Inflammatory macrophage (primary cell): Measurements from ENCODE around the gene OPCML.

Experiments
- DNase-seq, 2 donors: peaks; one replicate each; pipeline ENCODE4 v3.0.0-alpha.2; 2020 to 2022

Gene OPCML

DNA sequence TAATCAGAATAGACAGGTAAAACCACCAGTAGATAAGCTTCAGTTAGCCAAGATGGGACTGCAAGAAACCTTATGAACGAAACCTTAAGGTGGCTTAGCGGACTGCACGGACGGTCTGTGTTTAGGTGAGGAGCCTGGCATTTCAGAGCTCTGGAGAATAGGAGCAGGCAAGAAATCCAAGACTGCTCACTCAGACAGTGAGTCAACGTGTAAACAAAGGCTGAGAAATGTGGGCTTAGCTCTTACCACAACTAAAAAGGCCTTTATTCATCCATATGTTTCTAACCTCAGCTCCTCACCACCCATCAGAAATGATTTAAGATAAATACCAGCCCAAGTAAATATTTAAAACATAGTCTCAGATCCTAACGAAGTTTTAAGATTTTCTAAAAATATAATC, 657.7 kb downstream of the OPCML start:
- DNase-seq: no peak

DNA sequence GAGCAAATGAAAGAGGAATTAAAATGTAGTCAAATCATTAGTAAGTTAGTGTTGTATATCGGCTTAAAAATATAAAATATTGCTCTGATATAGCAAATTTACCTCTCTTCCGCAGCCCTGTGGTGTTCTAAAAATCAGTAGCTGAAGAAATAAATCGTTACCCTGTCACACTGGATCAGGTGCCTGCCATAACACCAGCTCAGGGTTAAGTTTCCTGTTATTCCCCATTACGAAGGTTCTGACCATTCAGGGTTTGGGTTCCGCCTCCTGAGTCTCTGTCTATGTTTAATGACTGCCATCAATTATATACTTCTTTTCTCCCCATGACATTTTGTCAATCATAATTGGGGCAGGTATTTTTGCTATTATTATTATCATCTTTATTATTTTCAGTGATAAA, 658.5 kb downstream of the OPCML start:
- DNase-seq: no peak

DNA sequence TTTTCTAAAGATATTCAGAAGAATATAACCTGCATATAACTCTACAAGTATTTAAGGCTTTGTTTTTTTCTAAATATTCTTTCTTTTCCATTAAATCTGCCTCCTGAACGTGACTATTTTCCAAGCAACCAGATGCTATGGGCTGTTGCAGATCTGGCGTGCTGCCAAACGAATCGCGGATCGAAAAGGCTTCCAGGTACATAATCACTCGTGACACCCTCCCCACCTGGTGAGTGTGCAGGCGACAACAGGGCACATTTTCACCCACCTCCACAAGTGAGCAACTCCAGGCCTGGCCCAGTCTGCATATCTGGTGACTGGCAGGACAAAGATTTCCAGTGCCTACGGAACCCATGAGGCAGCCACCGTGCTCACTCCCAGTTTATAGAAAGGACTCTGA, 660.1 kb downstream of the OPCML start:
- no peak for DNase-seq

DNA sequence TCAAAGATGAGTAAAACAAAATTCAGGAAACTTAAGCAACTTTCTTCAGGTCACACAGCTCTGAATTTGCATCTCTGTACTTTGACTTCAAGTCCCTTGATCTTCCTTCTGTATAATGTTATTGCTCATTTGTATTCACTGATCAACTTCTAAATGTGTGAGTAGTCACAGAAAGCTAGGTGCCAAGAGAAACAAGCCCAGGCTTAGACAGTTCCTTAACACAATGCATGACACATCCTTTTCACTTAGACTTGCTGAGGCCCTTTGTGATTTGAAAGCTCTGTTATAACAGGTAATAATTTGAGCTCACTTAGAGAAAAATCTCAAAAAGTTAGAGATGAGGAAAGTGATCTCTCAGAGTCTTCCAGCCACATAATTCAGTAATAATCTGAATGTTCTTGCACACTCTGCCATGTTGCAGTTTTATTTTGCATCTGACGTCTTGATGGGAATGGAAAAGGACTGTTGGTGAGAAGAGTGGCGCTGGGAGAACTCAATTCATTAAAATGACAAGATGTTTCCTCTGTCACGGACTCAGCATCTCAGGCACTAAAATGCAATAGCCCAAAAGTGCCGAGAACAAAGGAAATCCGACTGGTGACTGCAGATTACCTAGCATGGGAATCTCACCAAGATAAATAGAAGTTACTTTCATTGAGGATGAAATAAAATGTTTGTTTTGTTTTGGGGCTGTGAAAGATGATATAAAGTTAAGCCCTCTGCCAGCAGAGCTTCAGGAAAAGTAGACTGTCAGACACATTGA, 665.3 kb downstream of the OPCML start:
- no peak for DNase-seq

DNA sequence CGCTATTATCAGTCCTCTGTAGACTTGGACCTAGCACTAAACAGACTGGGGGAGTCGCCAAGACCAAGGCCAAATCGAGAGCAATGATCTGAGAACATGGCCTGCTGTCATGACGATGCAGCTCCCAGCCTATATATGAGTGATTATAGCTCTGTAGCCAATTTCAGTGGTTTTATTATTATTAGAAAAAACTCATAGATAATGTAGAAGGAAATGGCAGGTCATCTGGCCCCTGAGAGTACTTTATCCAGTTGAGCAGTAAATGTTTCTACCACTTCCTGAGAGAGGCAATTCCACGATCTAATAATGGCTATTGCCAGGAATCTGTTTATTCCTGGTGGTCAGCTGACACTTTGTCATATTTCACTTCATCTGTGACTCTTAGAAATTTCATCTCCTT, 666.7 kb downstream of the OPCML start:
- DNase-seq: no peak

DNA sequence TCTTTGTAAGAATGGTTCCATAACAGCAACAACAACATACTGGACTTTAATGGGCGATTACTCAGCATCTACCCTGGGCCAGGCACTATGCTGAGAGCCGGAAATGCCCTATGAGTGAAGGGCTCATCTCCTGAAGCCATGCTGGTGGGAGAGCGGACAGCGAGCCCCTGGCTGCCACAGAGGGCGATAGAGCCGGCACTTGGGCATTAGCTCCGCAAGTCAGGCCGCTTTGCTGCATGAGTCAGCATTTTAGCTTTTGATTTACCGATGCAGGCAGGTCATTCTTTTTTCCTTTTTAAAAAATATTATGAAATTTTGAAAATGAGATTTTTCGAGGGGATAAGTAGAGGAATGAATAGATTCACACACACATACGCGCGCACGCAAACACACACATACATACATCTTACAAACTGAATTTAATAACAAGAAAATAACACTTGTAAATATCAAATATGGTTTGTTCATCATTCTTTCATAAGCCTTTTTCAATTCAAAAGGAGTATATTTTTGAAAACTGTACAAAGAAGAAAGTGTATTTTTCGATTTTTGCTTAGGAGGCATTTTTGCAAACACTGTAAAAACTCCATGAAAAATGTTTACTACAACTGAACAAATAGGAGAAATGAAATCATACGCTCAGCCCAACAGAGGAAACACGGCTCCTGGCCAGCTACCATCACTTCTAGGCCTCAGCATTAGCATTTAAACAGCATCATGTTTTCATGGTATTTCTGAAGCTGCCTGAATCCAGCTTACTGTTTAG, 667.3 kb downstream of the OPCML start:
- DNase-seq: no peak

DNA sequence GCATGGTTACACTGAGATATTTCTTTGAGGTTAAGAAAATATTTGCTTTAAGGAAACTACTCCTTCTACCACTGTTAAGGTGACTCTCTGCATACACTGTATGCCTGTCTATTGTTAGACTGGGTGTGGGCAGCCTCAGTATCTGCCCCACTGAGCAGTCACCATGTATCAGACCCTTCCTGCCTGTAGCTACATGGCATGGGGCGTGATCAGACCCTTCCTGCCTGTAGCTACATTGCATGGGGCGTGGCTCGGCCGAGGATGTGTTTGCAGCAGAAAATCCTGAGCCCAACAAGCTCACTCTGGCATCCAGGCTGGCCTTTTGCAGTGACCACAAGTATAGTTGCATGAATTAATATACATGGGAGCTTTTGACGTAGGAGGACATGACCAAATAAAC, 669.4 kb downstream of the OPCML start:
- no peak for DNase-seq

DNA sequence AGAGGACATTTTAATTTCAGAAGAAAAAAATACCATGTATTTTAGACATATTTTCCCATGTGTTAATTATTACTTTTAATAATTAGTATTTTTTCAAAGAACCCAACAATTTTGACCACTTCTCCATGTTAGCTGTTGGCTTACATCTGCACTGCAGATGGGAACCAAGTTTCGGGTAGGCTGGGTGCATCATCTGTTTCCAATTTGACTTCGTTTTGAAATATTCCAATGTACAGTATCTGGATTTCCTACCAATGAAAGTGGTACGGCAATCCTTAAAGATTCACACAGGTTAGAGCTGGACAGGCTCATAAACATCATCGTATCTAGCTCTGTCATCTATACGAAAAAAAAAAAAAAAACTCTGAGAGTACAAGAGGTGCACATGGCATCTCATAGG, 670.2 kb downstream of the OPCML start:
- no peak for DNase-seq

DNA sequence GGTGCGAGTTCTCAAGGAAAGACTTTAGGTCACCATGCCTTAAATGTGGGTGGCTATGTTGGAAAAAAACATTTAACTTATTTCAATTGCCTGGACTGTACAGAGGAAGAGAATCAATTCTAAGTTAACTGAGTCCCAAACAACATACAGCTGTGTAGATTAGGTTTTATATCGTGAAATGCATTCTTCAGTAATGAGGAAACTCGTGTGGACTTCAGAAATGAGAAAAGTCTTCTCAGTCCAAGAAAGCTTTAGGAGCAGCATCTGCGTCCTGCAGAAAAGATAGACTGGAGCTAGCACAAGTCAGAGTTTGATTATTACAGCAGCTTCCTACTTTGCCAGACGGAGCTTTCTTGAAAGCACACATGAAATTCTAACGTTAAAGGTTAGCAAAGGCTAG, 673.0 kb downstream of the OPCML start:
- DNase-seq: no peak

DNA sequence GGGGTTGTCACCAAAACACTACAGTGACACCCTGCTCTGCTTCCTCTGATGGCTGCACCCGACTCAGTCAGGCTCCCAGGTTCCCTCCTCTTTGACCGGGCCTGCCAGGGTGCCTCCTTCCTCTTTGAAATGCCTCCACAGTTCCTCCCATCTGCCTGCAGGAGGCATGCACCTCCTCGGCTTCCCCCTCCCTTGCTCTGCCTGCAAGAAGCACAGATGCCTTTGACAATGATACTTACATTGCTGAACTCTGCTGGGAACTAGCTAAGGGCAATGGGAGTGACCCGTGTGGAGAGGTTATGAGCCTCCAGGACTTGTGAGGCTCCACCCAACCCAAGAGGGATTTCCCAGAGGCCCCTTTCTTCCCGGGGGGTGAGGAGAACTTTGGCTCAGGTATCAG, 674.1 kb downstream of the OPCML start:
- no peak for DNase-seq

DNA sequence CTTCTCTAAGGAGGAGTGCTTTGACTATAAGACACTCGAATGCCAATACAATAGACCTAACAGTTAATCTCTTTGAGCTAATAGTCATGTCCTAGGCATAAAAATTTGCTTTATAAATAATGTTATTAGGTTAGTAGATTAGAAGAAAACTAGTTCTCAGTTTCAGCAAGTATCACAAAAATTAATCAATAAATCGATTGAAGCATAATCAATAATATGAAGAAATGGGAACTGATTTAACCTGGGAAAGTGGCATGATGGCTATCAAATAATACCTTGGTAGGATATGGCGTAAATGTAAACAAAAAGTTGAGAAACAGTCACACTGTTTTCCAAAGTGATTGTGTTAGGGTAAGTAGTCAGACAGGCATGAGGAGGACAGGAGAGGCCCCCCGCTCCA, 676.3 kb downstream of the OPCML start:
- no peak for DNase-seq

DNA sequence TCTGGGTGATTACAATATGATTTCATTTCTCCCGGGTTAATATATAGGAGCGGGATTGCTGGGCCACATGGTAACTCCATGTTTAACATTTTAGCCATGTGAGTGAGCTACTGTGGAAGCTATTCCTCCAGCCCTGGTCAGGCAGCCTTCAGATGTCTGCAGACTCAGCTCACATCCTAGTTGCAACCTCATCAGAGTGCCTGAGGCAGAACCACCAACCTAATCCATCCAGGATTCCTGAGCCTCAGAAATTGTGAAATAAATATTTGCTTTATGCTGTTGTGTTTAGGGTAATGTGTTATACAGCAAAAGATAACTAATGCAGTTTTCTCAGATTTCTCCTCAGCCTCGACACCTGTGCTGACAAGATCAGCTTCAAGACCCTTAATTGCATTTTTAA, 676.8 kb downstream of the OPCML start:
- no peak for DNase-seq

DNA sequence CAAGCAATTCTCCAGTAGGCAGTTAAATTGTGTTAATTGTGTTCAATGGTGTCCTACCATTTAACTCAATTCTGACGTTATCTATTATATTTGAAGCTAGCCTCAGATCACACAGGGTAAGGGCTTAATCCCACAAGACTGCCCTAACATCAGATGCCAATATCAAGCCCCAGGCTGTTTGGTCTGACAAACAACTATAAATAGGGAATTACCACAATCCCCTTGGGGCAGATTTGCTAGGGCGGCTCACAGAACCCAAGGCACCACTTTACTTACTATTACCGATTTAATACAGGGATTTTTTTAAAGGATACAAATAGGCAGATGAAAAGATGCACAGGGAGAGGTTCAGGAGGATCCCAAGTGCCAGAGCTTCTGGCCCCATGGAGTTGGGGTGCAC, 678.4 kb downstream of the OPCML start:
- DNase-seq: no peak

DNA sequence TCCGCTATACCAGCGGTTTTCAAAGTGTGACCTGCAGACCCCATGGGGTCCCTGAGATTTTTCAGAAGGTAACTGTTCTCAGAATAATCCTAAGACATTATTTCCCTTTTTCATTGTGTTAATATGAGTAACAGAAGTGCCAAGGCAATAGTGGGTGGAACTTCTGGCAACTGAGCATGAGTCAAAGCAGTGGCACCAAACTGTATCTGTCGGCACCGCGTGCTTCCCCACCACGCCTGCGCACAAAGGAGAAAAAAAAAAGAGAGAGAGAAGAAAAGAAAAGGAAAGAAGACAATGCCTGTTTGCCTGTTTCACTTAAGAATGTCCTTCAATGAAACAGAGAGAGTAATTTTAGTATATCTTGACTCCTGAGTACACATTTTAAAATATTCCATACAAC, 679.9 kb downstream of the OPCML start:
- no peak for DNase-seq

DNA sequence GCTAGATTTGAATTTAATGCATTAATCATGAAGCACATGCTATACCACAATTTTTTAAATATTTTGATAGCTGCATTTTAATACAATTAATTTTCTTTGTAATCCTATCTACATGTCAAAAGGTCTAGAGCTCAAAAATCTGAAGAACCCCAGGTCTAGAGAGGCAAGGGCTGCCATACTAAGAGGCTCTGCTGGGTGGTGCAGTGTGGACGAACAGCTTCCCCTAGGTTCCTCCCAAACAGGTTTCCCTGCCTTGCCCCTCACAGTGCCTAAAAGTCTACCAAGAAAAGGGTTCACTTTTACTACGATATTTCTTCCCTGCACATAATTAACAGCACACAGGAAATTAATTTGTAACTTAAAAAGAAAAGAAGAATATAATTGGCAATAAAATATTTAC, 681.1 kb downstream of the OPCML start:
- DNase-seq: no peak

DNA sequence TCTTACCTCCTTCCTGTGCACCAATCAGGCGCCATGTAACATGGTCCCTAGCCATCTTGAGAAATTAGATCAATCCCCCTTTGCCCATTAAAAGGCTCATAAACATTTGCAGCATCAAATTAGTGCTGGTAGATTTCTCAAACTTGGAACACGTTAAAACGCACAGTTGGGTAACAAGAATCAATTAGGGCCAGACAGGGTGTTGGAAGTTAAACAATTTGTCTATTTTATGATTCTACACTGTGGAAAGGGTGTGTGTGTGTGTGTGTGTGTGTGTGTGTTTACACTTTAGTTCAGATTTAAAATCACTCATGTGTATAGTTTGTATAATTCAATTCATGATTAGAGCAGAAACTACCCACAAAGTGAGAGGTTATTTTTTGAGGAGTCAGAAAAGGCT, 682.0 kb downstream of the OPCML start:
- no peak for DNase-seq

DNA sequence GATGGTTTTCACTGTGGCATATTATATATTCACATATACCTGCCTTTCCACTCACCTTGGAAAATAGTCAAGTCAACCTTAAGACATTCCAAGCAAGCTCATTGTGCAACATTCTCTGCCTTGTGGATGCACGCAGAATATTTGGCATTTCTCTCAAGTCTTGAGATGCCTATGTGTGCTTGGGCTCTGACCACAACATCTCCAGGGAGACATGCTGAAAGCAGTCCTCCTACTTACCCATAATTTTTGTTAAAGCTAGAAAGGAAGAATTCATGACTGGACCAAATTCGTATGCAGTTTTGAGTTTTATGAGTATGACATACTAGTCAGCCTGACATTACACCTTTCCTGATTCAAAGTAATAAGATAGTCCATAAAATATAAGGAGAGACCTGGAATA, 684.0 kb downstream of the OPCML start:
- no peak for DNase-seq

DNA sequence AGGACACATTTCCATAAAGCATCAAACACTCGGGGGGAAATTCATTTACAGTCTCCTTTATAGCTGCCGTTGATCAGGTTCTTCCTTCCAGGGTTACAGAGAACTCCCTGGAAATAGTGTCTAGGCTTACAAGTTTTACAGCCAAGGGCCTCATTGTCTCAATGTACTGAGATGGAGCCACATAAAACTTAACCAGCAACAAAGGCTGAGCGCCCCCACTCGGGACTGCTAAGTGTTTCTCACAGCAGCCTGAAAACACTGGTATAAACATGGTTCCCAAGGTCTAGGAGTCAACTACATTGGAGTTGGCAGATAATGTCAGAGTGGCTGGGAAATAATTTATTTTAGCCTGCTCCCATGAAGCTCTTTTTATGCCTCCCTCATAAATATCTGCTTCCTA, 686.2 kb downstream of the OPCML start:
- DNase-seq: no peak

DNA sequence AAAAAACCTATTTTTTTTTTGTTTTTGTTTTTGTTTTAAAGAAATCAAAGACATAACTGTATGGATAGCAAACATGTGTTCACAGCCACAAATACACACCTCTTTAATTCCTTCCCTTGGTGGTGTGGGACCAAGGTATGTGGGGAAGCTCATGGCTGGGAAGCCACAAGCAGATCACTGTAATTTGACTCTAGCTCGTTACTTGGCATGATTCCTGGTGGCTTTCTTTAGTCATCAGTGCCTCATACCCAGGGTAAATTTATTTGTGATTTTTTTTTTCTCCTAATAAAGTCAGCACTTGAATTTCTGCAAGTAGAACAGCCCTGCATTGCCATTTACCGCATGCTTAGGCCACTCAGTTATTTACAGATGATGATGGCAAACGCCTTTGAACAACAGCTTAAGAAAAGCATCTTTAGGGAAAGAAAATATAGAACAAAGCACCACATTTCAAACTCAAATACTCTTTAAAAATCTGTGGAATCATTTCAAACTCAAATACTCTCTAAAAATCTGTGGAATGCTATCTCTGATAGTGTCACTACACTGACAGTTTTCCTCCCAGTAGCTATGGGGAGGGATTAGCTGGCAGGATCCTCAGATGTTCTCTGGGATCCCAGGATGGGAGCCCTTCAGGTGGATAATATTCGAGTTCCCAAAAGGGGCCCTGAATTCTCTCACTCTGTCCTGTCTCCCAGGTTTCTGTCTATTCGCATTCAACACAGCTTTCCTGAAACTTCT, 687.2 kb downstream of the OPCML start:
- no peak for DNase-seq

DNA sequence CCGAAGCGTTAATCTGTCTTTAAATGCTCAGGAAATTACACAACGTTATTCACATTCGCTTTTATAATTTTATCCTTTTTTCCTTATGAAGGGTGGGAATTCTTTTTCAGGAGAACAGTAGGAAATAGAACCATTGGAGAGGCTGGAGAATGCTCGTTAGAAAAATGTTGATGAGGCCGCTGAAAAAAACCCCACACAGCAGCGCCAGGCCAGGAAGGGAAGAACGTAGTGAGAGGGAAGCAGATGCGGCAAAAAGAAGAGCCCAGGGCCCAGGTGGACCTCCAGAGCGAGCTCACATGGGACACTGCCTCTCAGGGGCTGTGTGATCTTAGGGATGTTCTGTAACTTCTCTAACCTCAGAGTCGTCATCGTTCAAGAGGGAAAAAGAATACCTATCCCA, 691.6 kb downstream of the OPCML start:
- no peak for DNase-seq

DNA sequence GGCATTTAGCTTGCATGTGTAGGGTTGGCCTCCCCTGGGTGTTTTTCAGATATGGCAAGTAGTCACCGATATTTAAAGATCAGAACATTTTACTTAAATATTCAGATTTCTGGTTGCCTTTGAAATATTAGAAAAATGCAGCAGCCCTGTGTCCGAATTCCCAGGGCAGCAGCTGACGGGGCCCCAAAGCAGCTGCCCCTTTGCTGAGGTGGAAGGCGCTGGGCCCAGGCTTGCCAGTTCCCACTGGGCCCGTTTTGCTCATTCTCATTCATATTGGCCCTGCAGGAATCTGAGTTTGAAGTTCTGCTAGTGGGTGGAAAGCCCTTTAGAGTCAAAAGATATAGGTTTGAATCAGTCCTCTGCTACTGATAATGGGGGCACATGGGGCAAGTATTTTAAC, 692.1 kb downstream of the OPCML start:
- DNase-seq: no peak

DNA sequence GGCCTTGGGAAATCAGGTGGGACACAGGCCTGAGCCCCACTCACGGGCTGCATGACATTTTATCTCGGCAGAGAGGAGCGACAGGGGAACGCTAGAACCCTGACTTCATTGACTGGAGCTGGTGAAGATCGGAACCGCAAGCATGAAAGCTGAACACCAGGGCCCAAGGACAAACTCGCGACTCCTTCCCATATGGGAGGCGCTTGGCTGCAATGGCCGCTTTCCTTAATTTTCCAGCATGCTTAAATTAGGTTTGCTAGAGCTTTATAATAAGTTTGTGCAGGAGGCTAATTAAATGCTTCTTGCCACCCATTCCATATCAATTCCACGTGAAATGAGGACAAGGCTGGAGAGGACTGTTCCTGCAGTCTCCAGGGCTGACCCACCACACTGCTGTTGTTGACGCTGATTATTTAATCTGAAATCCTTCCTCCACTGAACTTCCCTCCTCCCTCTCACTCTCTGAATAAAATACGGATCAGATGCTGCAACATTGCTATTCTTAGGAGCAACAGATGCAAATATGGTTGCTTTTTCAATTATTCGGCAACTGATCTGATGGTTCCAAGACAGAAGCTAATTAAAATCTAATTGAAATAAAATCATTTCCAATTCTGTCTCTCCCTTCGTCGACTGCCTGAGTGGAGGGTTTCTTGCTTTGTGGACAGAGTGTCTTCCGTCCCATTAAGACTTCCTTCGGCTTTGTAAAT, 692.9 kb downstream of the OPCML start:
- DNase-seq: no peak

DNA sequence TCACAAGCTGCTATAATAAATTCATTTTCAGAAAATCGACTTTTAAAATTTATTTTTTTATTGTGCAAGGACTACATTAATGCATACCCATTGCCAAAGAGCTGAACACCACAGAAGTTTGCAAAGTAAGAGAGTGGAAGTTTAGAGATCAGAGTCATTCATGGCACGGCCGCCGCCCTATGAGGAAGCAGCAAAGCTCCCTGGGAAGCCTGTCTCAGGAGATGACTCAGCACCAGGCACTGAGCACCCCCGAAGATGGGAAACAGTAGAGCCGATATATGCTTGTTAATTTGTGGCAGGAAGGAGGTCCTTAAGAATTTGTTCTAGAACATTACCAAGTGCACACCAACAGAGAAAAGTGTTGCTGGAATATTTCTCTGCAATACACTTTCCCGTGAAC, 693.7 kb downstream of the OPCML start:
- DNase-seq: no peak
